Ishikawa (cell line): ENCODE data around the gene COG5.

ENCODE experiments used
- CEBPB ChIP-seq: IDR thresholded peaks from 2 replicates; pipeline ENCODE4 v1.6.1; 2012
- CREB1 ChIP-seq: IDR thresholded peaks from 2 replicates; pipeline ENCODE4 v1.6.1; 2012; ENCODE audit warnings: low read depth
- EP300 ChIP-seq: IDR thresholded peaks from 2 replicates; pipeline ENCODE4 v1.6.1; 2012; ENCODE audit warnings: borderline replicate concordance
- FOXM1 ChIP-seq: IDR thresholded peaks from 2 replicates; pipeline ENCODE4 v1.6.1; 2012; ENCODE audit warnings: low read depth, borderline replicate concordance
- MAX ChIP-seq: IDR thresholded peaks from 2 replicates; pipeline ENCODE4 v1.6.1; 2012
- TAF1 ChIP-seq: IDR thresholded peaks from 2 replicates; pipeline ENCODE4 v1.6.1; 2012; ENCODE audit warnings: low read depth, mild to moderate bottlenecking
- YY1 ChIP-seq: IDR thresholded peaks from 2 replicates; pipeline ENCODE4 v1.6.1; 2012; ENCODE audit warnings: low read depth
- TF ChIP-seq, protein P1 (sequence below): IDR thresholded peaks from 2 replicates; pipeline ENCODE4 v1.6.1; 2012; ENCODE audit warnings: low read depth, mild to moderate bottlenecking

DNA sequence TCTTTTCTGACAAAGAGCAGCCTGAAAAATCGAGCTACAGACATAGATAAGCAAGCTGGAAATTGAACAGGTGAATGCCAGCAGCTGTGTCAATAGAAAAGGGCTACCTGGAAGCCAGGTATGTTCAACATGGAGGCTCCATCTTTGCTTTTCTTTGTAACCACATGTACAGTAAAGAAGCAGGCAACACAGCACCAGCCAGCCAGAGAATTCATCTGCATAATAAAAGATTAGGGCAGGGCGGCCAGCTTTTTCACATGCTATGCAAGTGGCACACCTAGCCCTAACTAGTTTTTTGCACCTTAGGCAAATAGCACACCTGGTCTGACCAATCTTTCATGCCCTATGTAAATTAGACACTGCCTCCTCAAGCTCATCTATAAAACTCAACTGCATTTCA, 25.7 kb downstream of the COG5 start:
- no peak for TF ChIP-seq TAF1
- no peak for TF ChIP-seq YY1
- TF ChIP-seq CREB1: no peak
- no peak for TF ChIP-seq FOXM1
- no peak for TF ChIP-seq EP300
- TF ChIP-seq, protein P1, sequence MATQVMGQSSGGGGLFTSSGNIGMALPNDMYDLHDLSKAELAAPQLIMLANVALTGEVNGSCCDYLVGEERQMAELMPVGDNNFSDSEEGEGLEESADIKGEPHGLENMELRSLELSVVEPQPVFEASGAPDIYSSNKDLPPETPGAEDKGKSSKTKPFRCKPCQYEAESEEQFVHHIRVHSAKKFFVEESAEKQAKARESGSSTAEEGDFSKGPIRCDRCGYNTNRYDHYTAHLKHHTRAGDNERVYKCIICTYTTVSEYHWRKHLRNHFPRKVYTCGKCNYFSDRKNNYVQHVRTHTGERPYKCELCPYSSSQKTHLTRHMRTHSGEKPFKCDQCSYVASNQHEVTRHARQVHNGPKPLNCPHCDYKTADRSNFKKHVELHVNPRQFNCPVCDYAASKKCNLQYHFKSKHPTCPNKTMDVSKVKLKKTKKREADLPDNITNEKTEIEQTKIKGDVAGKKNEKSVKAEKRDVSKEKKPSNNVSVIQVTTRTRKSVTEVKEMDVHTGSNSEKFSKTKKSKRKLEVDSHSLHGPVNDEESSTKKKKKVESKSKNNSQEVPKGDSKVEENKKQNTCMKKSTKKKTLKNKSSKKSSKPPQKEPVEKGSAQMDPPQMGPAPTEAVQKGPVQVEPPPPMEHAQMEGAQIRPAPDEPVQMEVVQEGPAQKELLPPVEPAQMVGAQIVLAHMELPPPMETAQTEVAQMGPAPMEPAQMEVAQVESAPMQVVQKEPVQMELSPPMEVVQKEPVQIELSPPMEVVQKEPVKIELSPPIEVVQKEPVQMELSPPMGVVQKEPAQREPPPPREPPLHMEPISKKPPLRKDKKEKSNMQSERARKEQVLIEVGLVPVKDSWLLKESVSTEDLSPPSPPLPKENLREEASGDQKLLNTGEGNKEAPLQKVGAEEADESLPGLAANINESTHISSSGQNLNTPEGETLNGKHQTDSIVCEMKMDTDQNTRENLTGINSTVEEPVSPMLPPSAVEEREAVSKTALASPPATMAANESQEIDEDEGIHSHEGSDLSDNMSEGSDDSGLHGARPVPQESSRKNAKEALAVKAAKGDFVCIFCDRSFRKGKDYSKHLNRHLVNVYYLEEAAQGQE: no peak
- no peak for TF ChIP-seq MAX
- no peak for TF ChIP-seq CEBPB
